ENCODE data around the gene TUBB1. TPM values are rescaled to one million over a fixed set of nuclear protein-coding genes. Genes with fewer than 3 reads are reported as not detected.

The TUBB1 gene
- total and polyA plus RNA-seq, 2 of the 13 experiments (the other 11 are each of a cell fraction or from before 2014, with no cell fraction given), result 0.11 to 57.6 TPM

- TF ChIP-seq ZNF646 (CRISPR knock-in tag; IDR thresholded peaks at IDR 0.05) (no peak; the same call in none of the 2 replicates), ATF6 (CRISPR knock-in tag; conservative IDR thresholded peaks at IDR 0.05) (peak; percentile 40), ZNF687 (CRISPR knock-in tag; IDR thresholded peaks at IDR 0.05) (peak; percentile 100), SNAPC5 (CRISPR knock-in tag; IDR thresholded peaks at IDR 0.05; ENCODE audit: borderline replicate concordance) (peak; percentile 69), MNT (IDR thresholded peaks at IDR 0.05) (no peak), CREB3 (CRISPR knock-in tag; IDR thresholded peaks at IDR 0.05) (no peak), TRIM22 (IDR thresholded peaks at IDR 0.05) (no peak), SETDB1 (CRISPR knock-in tag; IDR thresholded peaks at IDR 0.05; ENCODE audit: borderline replicate concordance) (peak; percentile 84; the same call in 1 of the 2 replicates)
Observed at GRCh38 chr20:59032023-59032712, 12.9 kb downstream of the TUBB1 start, which contains the start of gene ATP5F1E (continued).
